NCI-H345 treated with DMSO at 0.1 percent for 48 hours (cell line): ENCODE data around the gene TIAM1.

ENCODE experiments used
- DNase-seq: peaks from one replicate; lab custom pipeline; 2025; ENCODE audit not compliant: unreplicated experiment; lab: John Stamatoyannopoulos, UW

The TIAM1 gene

DNA sequence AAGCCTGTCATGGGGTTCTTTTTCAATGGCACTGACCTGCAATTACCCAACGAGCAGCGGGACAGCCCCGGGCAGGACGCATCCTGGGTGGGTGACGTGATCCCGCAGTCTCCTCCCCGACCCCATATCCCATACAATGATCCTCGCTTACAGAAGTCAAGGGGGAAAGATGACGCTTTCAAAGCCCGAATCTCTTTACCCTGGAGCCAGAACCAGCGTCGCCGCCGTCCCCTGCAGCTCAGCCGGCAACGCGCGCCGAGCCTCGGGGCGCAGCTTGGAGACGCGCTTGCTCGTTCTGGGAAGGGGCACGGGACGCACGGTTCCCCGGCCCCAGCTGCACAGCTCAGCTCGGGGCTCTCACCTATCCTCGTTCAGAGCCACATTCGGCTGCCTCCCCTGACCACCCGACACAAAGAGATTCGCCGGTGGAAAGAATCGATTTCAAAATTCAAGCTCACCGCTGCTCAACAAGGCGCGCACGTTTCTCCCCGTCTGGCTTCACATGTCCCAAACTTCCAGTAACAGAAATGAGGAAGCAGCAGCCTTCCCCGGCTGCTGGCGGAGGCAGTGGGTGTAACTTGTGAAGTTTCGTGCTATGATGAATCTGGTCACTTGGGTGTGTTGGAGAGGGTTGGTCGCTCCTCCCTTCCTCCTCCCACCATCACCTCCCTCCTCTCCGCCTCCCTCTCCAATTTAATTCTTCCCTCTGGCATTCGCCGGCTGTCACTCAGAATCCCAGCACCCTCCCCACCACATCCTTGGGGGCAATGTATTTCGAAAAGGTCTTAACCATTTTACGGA lies at the start of gene TIAM1:
TSS of gene TIAM1 (minus strand) at position 582 of the 801 bp plus-strand sequence. CDS start 77,289 bp downstream, outside the sequence.
- no peak for DNase-seq

DNA sequence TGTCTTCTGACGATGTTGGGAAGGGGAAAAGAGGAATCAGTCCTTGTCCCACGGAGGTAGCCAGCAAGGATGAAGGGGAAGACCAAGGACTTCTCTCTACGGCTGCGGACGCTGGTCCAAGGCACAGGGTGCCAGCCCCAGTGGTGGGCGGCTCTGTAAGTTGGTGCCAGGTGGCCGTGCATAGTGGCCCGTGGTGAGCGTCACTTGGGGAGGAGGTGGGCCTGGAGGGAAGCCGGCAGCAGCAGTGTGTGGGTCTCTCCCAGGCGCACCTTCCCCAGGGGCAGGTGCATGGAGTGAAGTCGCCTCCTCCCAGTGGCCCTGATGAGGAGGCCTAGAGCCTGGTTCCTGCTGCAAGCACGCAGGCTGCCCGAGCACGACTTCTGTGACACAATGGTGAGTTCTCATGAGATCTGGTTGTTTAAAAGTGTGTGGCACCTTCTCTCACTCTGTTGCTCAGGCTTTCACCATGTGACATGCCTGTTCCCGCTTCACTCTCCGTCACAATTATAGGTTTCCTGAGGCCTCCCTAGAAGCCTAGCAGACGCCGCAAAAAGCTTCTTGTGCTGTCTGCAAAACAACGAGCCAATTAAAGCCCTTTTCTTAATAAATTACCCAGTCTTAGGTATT lies 43.6 kb upstream of the TIAM1 start:
- DNase-seq: no peak

DNA sequence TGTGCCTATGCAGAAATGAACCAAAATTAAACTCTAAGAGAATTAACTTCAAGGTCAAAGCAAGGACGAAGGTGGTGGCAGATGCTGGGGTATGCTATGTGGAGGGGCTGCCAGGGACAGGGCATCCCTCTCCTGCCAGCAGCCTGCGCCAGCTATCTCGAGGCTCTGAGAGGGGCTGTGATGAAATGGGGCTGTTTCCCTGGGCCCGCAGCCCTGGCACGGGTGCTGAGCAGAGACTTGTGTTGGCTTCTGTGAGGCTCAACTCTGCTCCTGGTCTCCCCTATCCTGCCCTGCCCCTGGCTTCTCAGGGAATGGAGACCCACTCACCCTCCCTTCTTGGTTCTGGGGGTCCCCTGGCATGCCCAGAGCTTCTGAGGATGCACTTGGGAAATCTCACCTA lies 41.9 kb upstream of the TIAM1 start:
- DNase-seq: no peak

- DNase-seq: no peak
Measured at GRCh38 chr21:31383770-31384169, 39.7 kb upstream of the TIAM1 start.

- DNase-seq: no peak
Measured at GRCh38 chr21:31382060-31382459, 38.0 kb upstream of the TIAM1 start.

DNA sequence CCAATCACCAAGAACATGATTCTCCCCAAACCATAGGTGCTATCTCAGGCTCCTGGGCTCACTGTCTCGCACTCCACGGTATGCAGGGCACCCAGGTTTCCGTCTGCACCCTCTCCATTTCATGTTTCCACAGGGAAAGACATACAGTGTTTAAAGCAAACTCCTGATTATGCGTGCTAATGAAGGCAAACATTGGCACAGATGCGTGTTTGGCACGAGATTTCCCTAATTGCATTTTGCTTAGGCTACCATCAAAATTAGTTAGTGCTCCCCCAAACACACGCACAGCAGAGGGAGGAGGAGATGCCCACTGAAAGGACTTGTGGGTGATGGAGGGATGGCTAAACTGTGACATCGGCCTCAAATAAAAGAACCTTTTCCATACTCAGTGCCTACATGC lies 32.2 kb upstream of the TIAM1 start:
- no peak for DNase-seq

- DNase-seq: no peak
Measured at GRCh38 chr21:31374395-31374794, 30.3 kb upstream of the TIAM1 start.

DNA sequence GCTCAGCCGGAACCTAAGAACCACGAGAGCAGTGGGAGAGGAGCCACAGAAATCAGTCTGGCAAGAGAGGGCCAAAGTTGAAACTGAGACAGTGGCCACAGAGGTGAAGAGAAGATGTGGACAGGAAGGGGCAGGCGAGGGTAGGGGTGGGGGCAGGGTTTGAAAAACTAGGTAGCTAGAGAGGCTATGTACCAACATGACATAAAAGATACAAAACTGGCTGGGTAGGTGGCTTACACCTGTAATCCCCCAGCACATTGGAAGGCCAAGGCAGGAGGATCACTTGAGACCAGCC lies 28.4 kb upstream of the TIAM1 start:
- no peak for DNase-seq

DNA sequence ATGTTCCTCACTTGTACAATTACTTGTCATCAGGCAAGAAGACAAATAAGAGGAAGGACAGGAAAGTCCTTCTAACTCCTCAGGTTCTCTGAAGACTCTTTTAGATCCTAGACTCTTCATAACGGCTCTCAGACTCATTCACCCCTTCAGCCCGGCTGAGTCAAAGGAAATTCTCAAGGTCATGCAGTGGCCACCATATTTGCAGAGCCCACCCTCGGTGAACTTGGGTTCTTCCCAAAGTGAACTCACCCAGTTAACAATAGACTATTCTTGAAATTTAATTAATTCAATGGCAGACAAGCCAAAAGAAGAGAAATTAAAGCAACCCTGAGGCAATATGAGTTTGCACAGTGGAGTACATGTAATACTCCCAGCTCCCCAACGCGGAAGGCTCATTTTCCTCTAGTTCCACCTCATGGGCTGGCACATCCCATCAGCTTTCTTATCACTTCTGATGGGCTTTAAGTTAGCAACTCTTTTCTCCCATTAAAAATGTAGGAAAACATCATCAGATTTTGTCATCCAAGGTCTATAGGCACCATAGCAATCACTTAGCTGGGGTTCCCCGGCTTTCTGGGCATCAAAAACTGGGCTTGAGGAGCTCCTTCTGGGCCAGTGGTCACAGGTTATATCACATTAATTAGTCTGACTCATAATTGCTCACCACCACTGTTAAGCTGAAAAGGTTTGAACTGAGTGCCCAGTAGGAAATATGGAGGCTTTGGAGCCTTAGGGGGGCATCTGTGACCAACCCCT lies 27.8 kb upstream of the TIAM1 start:
- DNase-seq: no peak

DNA sequence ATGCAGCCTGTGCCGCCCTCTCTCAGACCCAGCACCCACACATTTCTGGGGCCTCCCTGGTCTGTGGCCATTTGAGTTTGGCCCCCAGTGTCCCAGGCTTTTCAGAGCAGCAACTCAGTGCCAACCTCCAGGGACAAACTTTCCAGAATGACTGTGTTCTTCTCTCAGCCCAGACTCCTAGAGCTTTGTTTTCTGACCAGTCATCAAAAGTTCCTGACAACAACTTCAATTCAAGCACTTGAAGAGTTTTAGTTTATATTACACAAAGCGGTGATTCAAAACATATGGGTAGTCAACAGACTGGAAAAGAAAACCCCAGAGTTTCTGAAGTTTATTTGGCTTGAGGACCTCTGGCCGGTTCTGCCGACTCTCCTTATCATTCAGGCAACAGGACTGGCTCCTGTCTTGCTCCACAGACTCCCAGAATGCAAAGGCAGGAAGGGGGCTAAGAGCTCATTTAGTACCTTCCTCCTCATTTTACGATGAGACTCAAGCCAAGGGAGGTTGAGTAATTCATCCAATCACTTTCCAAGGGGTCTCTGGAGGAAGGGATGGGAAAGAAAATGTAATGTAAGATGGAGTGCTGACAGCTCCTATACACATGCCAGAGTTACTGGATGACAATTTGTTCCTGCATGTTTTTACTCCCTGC lies 27.0 kb upstream of the TIAM1 start:
- DNase-seq: no peak

- no peak for DNase-seq
Measured at GRCh38 chr21:31370281-31370892, 26.3 kb upstream of the TIAM1 start.

DNA sequence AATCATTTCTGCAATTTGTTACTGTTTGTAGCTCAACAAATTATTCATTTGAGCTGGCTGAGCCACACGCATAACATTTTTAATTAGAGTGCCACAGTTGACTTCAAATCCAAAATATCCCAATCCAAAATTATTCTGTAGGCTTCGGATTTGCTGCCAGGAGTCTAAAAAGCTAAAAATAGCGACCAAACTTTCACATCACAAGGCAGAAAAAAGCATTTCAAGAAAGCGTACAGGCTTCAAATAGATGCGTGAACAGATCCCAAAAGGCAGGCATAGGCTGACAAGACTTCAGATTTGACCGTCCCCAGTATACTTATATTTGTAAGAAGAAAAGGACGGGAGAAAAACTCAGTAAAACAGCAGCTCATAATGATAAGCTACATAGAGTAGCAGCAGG lies 24.3 kb upstream of the TIAM1 start:
- no peak for DNase-seq

DNA sequence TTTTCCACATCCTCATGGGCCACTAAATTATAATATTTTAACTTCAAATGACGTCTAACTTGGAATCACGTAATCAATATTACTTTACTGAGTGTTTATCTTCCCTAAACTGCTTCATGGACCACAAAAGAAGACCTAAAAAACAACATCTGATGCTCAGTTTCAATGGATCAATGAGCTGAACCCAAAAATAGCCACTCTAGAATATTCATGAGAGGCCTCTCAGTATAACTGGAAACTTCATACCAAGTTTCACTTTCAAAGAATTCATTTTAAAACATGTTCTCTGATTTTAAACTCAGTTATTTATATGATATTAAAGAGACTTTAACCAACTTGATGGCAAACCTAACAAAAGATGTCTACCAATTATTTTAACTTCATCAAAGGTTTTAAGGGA lies 23.7 kb upstream of the TIAM1 start:
- no peak for DNase-seq

DNA sequence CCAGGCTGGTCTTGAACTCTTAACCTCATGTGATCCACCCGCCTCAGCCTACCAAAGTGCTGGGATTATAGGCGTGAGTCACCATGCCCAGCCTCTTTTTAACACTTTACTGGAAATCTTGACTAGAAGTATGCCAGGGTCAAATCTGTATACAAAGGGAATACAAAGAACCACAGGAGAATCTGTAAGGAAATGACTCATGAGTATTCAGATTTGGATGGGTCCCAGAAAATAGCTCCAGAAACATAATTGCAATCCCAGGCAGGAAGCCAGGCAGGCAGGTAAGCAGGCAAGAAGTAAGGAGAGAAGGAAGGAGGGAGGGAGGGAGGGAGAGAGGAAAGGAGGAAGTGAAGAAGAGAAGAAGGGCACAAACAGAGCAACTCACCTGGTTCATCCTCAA lies 22.8 kb upstream of the TIAM1 start:
- no peak for DNase-seq

DNA sequence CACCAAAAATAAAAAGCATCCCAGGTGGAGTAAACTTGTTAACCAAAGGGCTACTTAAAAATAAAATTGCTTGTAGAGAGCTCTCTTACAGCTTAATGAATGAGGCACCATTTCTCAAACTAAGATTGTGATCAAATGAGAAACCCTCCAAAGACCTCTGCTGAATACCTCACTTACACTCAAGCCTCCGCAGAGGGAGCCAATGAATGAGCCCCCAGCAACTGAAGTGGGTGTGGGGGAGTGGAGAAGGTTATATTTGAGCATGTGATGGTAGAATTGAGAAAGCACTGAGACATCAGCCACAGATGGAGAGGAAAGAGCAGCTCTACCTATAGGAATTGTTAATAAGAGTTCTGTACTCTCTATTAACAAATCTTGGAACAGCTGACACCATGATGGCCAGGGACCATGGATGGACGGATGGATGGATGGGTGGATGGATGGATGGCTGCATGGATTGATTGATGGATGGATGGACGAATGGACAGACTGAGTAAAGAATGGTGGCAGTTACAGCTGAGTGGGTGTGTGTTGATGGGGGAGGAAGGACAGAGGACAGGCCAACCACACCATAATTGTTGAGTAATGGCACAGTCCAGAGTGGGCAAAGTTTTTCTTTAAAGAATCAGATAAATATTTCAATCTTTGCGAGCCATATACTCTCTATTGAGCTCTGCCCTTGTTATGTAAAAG lies 20.3 kb upstream of the TIAM1 start:
- DNase-seq: no peak

- no peak for DNase-seq
Measured at GRCh38 chr21:31363720-31364119, 19.7 kb upstream of the TIAM1 start.

DNA sequence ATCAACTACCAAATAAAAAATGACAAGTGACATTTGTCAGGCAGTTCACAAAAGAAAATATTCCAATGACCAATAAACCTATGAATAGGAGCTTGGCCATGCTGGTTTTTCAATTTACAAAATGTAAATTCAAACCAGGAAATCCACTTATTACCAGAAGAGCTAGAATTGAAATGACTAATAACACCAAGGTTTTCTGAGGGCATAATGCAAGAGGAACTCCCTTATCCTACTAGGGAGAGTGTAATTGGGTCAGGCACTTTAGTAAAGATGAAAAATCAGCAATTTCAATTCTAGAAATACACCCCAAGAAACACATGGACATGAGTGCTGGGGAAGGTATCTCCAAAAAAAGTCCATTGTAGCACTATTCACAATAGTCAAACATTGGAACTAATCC lies 16.7 kb upstream of the TIAM1 start:
- DNase-seq: no peak

DNA sequence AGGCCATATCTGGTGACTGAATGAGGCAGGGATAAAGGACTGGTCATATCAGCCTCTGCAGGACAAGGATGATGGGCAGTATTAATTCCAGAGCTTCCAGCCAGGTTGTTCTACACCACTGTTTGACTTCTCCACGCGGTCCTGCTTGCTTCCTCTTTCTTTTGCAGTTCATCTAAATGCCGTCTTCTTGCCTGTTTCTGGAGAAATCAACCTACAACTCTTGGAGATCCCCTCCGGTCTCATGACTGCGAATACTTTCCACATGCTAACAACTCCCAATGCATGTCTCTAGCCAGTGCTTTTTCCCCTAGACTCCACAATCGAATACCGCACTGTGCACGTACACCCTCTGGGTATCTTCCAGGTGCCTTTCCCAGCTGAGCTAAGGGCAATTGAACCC lies 14.1 kb upstream of the TIAM1 start:
- DNase-seq: no peak

DNA sequence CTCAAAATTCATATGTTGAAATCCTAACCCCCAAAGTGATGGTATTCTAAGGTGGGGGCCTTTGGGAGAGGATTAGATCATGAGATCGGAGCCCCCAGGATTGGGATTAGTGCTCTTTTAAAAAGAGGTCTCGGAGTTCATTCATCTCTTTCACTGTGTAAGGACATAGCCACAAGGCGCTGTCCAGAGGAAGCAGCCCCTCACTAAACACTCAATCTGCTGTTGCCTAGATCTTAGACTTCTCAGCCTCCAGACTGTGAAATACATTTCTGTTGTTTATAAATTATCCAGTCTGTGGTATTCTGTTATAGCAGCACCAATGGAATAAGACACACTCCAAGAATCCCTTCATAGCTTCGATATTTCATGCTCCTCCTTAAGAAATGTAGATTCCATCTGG lies 12.4 kb upstream of the TIAM1 start:
- no peak for DNase-seq

DNA sequence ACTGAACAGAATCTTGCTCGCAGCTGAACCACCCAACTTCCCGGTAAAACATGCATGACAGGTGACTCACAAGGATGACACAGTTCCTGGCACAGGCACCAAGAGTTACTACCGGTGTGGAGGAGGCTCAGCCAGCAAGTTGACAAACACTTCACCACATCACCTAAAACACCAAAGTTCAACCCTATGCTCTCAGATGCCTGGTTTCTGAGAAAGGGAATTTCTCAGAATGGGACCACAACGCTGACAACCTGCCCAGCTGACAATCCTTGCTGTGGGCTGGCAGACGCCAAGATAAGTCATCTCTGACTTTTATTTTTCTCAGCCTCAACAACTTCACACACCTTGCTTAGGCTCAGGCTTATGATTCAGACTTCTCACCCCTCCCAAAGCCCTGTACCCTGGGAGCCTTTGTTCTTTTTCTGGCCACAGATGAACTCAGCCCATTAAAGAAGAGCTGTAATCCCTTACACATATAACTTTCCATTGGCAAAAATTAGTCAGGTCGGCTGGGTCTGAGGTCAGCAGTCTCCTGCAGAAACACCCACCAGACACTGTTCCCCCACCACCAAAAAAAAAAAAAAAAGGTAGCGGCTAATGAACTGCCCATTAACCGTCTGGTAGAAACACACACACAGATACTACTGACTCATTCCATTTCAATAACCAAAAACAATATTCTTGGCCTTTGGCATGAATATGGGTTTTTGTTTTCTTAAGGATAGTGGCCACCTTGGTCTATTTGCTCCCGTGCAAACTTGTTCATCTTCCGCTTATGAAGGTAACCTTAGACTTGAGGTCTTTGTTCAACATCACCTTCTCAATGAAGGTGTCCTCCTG lies 10.8 kb upstream of the TIAM1 start:
- no peak for DNase-seq
